ENCODE results near the gene COPS2.

- no peak for TF ChIP-seq CTCF (IDR thresholded peaks at IDR 0.05)
- no peak for TF ChIP-seq POLR2A (IDR thresholded peaks at IDR 0.05)
- no peak for TF ChIP-seq POLR2AphosphoS5 (IDR thresholded peaks at IDR 0.05)
- TF ChIP-seq EP300 (IDR thresholded peaks at IDR 0.05), result no peak
Measured at GRCh38 chr15:49164865-49165264, 9.5 kb upstream of the COPS2 start.

All from gastroesophageal sphincter (tissue), 3 donors.